OCI-LY1 (cell line): Measurements from ENCODE around the gene NAV2.

Experiments
- CTCF ChIP-seq: fragments of 200-600 bp; sonication (generic), shearing (Covaris generic); IDR thresholded peaks from 2 replicates; pipeline ENCODE4 v1.5.1; 2017; ENCODE audit warnings: mild to moderate bottlenecking, antibody characterized with exemption, low read length, moderate library complexity, mixed read lengths
- EZH2 ChIP-seq: fragments of 200-600 bp; sonication (generic), shearing (Covaris generic); IDR thresholded peaks from 2 replicates; pipeline ENCODE4 v1.8.0; 2017; ENCODE audit warnings: borderline replicate concordance, mixed run types, mild to moderate bottlenecking, antibody characterized with exemption, low read length, moderate library complexity, mixed read lengths

DNA sequence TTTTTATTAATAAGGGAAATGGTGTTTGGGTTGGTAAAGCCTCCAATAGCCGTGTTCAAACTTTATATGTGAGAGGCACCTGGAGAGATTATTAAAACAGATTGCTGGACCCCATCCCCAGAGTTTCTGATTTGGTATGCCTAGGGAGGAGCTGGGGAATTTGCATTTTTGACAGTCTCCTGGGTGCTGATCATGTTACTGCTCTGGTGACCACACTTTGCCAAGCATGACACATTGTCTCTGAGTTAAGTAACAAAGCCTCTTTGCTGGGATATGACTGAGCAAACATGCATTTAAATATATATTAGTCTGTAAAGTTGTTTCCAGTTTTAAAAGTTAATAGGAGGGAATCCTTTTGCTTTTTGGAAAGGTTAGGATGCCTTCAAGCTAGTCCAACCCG lies 140.4 kb downstream of the NAV2 start:
- TF ChIP-seq CTCF (no peak), EZH2 (no peak)
